GM21447 (cell line): ENCODE measurements around the gene BCDIN3D.
"Not testable (repeated sequence)": the region's sequence is repeated elsewhere in the genome, so short reads cannot be mapped to it uniquely, and the experiment has no call there.

Experiments
- ATAC-seq: cut with Tn5 transposase; IDR thresholded peaks from one replicate; pipeline ENCODE4 v1.9.1; 2021; ENCODE audit not compliant: unreplicated experiment

BCDIN3D gene

DNA sequence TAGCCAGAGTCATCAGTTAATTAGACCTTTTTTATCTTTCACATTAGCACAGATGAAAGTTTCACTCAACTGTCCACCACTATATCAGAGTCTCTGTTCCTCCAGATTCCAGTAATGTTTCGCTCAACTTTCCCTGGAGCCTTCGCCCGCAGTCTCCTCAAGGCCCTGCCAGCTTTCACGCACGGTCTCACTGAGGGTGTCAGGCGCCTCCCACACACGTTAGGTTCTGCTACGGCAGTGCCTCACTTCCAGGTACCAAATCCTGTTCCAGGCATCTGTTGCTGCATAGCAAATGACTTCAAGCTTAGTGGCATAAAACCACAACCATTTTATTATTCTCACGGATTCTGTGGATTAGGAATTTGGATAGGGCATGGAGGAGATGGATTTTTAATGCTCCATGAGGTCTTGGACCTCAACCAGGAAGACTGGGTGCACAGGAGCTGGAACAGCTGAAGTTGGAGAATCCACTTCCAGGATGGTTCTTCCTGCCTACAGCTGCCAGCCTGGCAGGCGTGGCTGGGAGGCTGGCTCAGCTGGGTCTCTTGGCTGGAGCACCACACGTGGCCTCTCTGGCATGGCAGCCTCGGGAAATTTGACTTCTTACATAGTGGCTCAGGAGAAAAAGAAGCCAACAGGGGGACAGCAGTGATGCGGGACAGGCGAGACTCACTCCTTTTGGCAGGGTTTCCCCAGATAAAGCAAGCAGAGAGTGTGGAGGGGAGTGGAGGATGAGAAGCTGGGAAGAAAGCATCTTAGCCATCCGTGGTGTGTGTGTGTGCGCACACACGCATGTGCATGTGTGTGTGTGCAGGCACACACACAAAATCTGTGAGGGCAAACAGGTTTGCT lies 21.3 kb upstream of the BCDIN3D start:
- no peak for ATAC-seq

- ATAC-seq, result not testable (repeated sequence)
Observed at GRCh38 chr12:49860921-49861320, 18.0 kb upstream of the BCDIN3D start.

DNA sequence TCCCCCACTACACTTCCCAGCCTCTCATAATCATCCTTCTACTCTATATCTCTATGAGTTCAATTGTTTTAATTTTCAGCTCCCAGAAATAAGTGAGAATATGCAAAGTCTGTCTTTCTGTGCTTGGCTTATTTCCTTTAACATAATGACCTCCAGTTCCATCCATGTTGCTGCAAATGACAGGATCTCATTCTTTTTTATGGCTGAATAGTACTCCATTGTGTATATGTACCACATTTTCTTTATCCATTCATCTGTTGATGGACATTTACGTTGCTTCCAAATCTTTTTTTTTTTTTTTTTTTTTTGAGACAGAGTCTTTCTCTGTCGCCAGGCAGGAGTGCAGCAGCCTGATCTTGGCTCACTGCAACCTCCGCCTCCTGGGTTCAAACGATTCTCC lies 13.0 kb upstream of the BCDIN3D start:
- not testable (repeated sequence) for ATAC-seq

GRCh38 chr12:49854976-49855375 lies 12.1 kb upstream of the BCDIN3D start:
- no peak for ATAC-seq

DNA sequence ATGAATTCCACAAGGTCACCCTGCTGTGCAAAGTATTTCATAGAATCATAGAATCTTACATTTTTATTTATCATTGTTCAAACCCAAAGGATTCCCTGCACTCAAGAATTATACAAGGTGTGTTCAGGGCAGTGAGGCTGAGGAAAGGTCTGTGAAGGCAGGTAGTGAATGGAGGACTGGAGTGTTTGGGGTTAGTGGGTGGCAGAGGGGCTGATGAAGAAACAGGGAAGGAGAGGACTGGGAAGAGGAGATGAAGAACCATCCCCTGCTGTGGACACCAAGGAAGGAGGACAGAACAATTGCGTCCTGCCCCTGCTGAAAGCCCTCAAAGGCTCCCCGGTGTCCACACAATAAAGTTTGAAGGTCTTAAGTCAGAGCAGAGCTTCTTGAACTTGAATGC lies 10.8 kb upstream of the BCDIN3D start:
- ATAC-seq, result no peak

DNA sequence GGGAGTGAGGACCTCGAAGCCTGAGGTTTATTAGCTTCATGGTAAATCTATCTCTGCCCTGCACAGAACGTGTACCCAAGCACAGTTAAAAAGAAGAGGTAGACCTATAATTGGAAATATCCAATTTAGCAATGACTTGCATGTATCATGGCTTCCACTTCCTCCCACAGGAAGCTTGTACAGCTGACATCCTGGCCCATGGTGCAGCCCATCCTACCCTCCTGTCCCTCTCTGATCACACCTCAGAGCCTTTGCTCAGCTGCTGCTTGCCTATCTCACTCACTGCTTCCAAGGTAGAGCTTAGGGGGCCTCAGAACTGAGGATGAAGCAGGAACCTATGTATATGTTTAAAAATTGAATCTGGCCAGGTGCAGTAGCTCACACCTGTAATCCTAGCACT lies 4.3 kb upstream of the BCDIN3D start:
- ATAC-seq, result no peak

GRCh38 chr12:49846032-49846431 lies 3.1 kb upstream of the BCDIN3D start:
- ATAC-seq, result no peak

- no peak for ATAC-seq
Observed at GRCh38 chr12:49843876-49844437, 1.1 kb upstream of the BCDIN3D start.

DNA sequence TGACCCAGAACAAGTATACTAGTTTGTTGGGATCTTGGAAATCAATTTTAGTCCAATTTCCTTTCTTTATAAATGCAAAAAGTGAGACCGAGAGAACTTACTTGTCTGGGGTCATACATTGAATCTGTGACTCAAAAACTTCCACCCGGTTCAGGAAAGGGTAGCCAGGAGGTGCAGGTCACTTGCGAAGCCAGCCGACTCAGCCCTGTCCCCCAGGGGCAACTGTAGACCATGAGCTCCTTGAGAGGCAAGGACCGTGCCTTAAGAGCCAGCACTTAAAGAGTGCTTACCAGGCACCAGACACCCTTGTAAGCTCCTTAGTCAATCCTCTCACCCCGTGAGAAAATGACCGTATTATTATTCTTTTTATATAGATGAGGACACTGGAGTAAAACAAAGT lies 505 bp upstream of the BCDIN3D start:
- no peak for ATAC-seq

GRCh38 chr12:49838973-49839633 lies 3.8 kb downstream of the BCDIN3D start:
- ATAC-seq, result no peak

- ATAC-seq, result no peak
Observed at GRCh38 chr12:49832836-49833421, 10.0 kb downstream of the BCDIN3D start.

DNA sequence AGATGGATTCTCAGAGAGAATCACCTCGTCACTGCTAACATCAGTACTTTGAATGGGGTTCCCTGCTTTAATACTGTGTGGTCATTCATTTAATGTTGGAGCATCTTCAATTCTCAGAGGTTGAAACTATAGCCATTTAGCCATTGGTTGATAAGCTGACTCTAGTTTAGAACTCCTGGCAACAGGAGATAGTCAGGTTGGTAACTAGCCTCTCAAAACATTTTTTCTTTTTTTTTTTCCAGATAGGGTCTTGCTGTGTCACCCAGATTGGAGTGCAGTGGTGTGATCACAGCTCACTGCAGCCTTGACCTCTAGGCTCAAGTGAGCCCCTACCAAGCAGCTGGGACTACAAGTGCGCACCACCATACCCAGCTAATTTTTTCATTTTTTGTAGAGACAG lies 11.2 kb downstream of the BCDIN3D start:
- no peak for ATAC-seq

- ATAC-seq, result peak; percentile 86
Observed at GRCh38 chr12:49828133-49829091, 14.5 kb downstream of the BCDIN3D start, which contains the start of gene NCKAP5L. Gene NCKAP5L (minus strand): TSS chr12:49828413. CDS start chr12:49804044, 24,369 bp downstream.

- peak; percentile 15 for ATAC-seq
Observed at GRCh38 chr12:49827401-49828099, 15.4 kb downstream of the BCDIN3D start.

DNA sequence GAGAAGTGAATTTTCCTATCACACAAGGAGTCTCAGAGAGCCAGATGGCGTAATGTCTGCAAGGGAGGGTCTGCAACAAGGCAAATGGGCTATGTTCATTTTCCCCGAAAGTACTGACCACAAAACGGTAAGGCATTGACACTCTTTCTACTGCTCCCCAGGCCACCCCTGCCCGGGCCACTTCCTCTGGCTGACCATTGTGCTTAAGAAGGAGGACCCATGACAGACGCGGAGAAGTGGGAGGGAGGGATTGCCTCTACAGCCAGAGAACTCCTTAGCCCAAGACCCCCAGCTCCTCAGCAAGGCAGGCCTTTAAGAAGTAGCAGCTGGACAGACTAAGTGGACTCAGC lies 15.9 kb downstream of the BCDIN3D start:
- ATAC-seq, result no peak

DNA sequence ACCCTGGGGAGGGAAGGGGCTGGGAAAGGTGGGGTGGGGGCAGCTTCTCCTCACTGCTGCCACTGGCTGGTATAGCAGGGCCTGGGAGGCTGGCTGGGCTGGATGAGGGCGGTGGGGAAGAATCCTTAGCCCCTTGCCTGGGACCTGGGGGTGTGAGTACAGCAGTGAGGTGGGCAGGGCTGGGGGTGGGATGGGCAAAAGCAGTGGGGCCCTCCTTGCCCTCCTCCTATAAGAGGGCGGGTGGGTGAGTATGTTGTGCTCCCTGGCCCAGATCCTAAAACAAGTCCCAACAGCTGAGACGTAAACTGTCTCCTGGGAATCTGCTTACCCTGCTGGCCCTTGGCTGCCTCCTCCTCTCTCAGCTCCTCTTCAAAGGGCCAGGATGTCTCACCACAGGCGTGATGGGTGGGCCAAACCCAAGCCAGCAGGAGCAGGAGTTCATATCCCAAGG lies 16.9 kb downstream of the BCDIN3D start:
- no peak for ATAC-seq

DNA sequence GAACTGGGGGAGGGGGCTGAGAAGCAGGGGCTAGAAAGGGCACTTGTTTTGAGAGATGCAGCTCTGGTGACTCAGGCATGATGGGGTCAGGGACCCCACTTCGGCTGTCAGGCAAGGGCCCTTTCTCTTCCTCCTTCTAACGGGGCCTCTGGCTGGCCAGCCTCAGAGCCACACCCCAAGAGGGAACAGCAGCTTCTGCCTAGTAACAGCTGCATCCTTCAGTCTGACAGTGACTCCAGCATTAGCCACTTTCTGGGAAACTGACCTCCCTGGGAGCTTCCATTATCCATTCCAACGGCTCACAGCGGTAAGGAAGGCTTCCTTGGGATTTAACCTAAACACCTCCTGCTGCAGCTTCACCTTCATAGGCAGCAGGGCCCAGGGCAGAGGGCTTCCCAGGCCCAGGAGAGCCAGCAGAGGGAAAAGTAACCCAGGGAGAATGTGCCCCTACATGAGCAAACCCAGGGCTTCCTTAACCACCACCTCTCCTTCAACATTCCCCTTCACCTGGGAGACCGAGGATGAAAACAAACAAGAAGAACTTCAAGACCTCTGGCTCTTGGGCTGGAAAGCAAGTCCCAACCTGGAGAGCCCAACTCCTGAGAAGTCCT lies 17.4 kb downstream of the BCDIN3D start:
- no peak for ATAC-seq

DNA sequence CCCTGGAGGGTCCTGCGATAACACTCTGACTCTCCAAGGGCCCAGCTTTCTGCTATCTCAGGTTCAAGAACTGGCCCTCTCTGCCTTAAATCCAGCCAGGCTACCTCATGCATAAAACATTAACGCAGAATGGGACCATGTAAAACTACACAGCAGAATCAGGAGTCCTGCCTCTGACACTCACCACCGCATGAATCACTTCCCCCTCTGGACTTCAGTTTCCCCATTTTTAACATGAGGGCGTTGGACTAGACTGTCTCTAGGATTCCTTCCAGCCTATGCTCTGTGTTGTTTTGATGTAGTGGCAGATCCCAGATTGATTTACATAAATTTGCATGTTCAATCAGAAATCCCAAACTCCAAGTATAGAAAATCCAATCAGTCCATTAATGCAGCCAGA lies 18.0 kb downstream of the BCDIN3D start:
- ATAC-seq, result no peak

DNA sequence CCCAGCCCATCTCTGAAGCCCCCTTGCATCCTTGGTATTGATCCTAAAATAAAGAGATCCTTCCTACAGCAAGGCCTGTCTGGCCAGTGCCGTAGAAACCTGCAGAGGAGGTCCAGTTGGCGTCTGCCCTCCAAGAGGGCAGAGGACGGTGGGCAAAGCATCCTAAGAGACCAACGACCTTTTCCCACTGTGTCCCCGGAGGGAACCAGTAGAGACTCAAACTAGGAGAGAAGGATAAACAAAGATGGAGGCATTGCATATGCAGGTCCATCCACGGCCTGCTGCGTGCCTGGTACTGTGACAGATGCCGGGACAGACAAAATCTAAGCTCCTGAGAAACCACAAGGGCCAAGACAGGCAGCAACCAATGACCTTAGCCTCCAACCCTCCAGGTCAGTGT lies 18.5 kb downstream of the BCDIN3D start:
- ATAC-seq, result no peak
